ENCODE data around the gene PCIF1.
A peak's percentile ranks its signal among the peaks of the same experiment; 100 is the strongest.
"Not testable (repeated sequence)": the region's sequence is repeated elsewhere in the genome, so short reads cannot be mapped to it uniquely, and the experiment has no call there.

Gene PCIF1

GRCh38 chr20:45948261-45948733 is 13.8 kb downstream of the PCIF1 start:
- DNase-seq: no peak

GRCh38 chr20:45948742-45949541 is 14.5 kb downstream of the PCIF1 start:
- no peak for DNase-seq

DNA sequence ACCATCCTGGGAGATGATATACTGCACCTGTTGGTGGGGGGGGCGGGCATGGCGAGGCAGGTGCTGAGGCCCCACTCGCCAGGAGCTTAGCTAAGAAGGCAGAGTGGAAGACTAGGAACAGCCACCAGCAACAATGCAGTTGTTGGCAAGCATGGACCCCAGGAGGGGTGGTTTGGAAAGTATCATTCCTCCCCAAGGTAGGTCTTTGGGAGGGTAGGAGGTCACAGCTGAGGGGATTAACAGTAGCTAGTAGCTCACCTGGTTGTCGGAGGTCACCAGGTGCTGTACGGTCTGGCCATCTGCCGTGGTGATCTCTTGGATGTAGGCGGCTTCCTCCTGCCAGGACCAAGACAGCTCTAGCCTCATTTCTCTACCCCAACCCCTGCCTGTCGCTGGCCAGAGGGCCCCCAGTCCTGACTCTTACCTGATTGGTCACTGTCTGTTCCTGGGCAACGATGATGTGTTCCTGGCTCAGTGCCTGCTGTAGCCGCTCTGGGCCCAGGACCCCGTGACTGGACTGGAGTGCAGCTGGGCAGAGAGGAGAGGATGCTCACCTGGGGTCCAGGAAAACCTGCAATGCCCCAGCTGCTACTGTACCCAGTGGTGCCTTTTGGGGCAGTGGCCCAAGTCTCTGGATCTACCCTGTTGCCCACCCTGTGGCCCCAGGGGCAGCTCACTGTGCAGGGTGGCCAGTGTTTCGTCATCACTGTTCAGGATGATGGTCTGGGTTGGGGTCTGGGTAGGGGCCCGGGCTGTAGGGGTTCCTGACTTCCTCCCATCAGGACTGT is 15.3 kb downstream of the PCIF1 start:
- DNase-seq: no peak

DNA sequence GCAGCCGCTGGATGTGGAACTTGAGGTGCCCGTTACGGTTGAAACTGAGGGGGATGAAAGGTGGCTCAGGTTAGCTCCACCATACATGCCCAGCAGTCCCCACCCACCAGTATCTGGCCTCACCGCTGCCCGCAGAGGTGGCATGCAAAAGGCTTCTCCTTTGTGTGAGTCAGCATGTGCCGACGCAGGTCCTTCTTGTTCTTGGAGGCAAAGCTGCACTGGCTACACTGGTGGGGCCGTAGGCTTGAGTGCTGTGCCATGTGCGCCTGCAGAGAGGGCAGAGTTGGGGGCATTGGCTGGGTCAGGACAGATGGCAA is 15.8 kb downstream of the PCIF1 start:
- no peak for DNase-seq

DNA sequence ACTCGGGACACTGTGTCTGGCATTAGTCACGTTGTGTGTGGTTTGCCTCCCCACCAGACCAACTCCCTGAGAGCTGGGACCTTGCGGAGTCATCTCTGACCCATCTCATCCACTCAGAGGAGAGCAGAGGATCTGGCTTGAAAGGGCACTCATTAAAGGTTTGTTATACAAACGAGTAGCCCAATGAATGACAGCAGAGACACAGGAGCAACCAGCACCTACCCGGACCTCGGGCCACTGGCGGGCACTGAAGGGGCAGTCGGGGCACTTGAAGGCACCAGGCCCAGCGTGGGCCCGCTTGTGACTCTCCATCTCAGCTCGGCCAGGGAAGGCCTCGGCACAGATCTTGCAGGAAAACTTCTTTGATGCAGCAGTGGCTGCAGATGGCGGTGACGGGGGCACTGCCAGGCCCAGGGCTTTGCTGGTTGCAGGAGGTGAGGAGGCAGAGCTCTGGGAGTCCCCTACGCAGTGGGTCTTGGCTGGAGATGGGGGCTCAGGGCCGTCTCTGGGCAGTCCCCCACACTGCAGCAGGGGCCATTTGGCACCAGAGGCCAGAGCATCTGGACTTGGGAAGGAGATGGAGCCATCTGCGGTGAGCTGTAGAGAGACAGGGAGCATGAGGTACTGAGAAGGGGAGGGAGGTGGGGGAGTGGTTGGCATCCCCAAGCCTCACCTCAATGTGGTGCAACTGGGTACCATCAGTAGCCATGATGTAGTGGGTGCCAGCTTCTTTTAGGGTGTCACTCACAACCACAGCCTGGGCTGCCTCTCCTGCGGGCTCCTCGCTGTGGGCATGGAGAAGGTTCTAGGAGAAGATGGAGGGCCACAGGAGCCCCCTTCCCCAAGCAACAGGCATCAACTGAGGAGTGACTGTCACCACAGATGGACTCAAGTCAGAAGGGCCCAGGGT is 17.7 kb downstream of the PCIF1 start:
- DNase-seq: no peak

- DNase-seq: no peak
Observed at GRCh38 chr20:45952861-45953260, 18.4 kb downstream of the PCIF1 start.

- DNase-seq: no peak
Observed at GRCh38 chr20:45953672-45954071, 19.2 kb downstream of the PCIF1 start.

DNA sequence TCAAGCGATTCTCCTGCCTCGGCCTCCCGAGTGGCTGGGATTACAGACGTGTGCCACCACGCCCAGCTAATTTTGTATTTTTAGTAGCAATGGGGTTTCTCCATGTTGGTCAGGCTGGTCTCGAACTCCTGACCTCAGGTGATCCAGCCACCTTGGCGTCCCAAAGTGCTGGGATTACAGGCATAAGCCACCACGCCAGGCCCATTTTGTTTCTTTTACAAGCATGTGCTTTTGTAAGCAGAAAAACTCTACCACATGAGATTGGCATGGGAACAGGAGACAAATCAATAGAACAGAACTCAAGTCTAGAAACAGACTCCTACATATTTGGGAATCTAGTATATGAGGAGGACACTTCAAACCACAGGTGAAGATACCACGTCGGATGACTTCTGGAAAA is 21.8 kb downstream of the PCIF1 start:
- DNase-seq: not testable (repeated sequence)

DNA sequence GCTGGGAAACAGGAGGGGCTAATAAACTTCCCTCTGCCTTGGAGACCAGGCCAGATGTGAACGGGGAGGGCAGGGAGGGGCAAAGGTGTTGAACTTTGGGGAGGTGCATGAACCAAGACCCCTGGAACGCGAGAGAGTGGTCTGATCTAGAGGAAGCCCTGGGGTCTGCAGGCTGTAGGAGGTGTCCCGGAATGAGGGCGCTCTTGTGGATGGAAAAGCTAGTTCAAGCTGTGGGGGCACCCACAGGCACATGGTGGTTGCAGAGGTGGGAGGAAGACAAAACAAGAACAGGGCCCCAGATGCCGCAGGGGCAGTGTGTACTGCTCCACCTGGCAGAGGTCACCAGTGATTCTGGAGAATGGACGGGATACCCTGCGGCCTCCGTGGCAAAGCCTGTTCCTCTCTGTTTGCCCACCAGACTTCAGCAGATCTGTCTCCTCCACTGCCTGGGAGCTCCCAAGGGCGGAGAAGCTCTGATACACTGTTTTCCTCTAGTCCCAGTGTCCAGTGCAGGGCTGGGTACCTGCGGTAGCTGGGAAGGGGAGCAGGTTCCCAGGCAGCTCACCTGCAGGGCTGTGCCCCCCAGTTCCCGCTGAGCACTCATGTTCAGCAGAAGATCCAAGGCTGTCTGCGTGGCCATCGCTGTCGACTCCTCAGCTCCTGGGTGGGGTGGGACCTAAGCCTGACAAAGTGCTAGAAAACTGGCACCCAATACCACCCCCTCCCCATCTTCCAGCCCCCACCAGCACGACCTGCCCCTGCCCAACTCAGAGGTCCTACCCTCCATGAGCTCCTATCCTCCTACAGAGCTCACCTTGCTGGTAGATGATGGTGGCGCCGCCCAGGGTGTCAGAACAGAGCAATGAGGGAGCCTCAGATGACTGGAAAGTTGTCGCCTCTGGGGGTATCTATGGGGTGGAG is 22.8 kb downstream of the PCIF1 start:
- no peak for DNase-seq

- DNase-seq: no peak
Observed at GRCh38 chr20:45958593-45958992, 24.1 kb downstream of the PCIF1 start.

GRCh38 chr20:45959126-45959525 is 24.6 kb downstream of the PCIF1 start:
- DNase-seq: no peak

DNA sequence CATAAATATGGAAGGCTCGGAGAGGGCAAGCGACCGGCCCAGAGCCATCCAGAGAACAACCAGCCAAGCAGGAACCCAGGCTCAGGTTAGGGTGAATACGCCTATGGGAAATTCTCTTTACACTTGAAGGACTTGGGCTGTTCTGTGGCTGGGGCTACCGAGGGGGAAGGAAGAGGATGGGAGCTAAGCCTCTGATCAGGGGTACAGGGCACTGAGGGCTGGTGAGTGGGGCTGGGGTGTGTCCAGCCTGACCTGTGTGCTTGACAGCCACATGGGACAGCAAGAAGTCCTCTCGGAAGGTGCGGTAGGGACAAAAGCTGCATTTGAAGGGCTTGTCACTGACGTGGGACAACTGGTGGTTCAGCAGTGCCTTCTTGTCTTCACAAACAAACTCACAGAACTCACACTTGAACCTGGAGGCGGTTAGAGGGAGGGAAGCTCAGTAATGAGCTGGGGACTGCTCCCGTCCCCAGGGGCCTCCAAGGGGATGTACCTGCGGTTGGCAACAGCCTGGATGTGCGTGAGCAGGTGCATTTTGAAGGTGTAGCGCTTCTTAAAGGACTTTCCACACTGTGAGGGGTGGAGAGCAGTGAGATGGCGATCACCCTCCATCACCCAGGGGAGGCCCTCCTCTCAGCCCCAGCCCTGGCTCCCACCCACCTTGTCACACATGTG is 25.6 kb downstream of the PCIF1 start:
- no peak for DNase-seq

DNA sequence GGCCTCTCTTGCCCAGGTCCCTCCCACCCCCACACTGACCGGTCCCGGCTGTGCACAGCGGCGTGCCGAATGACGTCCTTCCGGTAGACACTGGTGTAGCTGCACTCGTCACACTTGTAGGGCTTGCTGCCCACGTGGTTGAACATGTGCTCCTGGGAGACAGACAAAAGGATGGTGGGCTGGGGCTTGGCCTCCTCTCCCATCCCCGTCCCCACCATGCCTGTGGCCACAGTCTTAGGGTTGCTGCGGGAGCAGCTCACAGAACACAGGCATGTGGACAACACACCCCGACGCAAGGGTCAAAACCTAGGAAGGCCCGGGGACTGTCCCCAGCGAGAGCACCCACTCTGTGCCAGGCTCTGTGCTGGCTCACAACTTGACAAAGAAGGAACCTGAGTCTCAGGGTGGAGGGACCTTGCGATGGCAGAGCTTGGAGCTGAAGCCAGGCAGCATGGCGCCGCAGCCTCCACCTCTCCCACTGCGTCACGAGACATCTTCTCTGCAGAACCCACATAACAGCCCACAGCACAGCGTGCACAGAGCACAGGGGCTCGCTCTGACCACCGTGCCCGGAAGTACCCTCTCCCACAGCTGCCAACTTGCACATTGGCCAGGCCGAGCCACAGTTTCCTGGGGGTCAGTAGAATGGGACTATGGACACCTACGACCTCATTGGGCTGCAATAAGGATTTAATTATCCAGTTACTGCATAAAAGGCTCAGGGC is 27.7 kb downstream of the PCIF1 start:
- no peak for DNase-seq

DNA sequence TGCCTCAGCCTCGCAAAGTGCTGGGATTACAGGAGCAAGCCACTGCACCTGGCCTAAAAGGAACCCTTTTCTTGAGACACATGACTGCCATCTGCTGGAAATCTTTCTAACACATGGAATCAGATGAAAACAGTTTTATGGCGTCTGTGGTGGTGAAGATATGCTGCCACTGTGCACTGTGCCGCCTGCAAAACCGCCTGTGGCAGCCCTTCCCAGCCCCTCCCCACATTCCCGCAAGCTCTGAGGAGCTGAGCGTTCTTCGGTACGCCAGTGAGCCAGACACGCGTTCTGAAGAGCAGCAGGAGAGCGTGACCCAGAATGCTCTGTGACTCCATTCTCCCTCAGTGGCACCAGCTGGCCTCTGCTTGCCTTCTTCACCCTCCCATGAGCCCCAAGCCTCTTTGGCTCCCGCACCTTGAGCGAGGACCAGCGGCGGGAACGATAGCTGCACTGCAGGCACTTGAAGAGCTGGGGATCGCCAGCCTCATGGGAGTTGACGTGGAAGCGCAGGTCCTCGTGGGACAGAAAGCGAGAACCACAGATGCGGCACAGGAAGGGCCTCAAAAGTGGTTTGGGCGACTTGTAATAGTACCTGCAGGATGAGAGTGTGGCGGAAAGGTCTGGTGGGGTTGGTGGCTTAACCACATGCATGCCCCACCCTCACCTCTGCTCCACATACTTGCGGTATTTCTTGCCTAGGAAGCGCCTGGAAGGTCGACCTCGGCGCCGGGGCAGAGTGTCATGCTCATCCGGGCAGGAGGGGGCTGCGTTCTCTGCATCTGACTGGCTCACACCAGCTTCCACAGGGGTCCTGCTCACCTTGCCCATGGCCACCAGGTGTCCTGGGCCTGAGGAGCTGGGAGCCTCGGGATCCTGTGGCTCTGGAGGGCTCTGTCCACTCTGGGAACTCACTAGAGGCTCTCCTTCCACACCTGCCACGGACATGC is 28.8 kb downstream of the PCIF1 start:
- peak; percentile 29 for DNase-seq

DNA sequence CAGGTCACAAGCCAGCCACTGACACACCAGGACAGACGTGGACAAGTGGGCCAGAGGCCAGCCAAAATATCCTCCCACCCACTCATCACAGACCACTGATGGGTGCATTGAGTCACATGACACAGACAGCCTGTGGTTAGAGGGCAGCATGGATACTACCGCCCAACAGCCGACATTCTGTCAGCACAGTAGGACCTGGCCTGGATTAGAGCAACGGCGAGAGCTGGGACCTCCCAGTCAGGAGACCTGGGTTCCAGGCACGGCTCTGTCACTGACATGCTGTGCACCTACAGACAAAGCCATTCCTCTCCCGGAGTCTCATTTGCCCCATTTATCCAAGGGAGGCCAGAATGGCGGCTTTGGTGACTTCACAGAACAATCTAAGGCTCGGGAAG is 29.5 kb downstream of the PCIF1 start:
- DNase-seq: no peak

- DNase-seq: no peak
Observed at GRCh38 chr20:45965169-45966002, 30.9 kb downstream of the PCIF1 start.

- no peak for DNase-seq
Observed at GRCh38 chr20:45967551-45968080, 33.1 kb downstream of the PCIF1 start.

DNA sequence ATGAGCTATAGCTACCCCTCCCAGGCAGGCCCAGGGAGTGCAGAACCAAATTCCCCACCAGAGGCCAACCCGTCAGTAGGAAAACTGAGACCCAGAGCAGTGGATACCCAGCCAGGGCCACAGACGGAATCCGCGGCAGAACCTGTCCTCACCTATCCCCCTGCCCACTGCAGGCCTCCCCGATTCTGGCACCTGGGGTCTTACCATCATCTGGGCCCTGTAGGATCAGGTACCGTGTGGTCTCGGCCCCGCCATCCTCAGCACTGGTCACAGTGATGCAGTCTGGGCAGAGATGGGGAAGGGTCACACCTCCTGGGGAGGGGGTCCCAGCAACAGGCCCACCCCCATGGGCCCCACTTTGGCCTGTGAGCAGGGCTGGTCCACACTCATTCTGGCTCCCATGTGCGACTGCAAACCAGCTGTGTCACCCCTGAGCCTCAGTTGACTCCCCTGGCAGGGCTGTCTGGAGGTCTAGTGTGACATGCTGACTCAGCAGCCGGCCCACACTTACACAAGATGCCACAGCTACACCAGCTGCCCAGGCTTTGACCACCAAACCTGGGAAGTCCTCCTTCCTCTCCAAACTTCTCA is 33.7 kb downstream of the PCIF1 start:
- DNase-seq: no peak

Data from HCEC 1CT (cell line).